Gastroesophageal sphincter (tissue), 3 donors: ENCODE results near the gene PFKFB4.

Experiments
- POLR2AphosphoS5 ChIP-seq: sonication (generic); formaldehyde crosslinking; IDR thresholded peaks from one replicate; pipeline ENCODE4 v1.6.1; 2017; ENCODE audit warnings: antibody characterized with exemption
- TF ChIP-seq, protein P1 (sequence below), 4 experiments: fragments of 200-600 bp in 2 of 4; fragments of 450-650 bp in 2 of 4; sonication (generic) in 1 of 4; IDR thresholded peaks; one replicate each; pipeline ENCODE4 v1.5.1; 2017 to 2019; ENCODE audit warnings: antibody characterized with exemption in 4 of 4, mild to moderate bottlenecking in 2 of 4, moderate library complexity in 2 of 4

GRCh38 chr3:48528048-48528447 lies 28.6 kb downstream of the PFKFB4 start:
- no peak for TF ChIP-seq POLR2AphosphoS5
- TF ChIP-seq, protein P1, sequence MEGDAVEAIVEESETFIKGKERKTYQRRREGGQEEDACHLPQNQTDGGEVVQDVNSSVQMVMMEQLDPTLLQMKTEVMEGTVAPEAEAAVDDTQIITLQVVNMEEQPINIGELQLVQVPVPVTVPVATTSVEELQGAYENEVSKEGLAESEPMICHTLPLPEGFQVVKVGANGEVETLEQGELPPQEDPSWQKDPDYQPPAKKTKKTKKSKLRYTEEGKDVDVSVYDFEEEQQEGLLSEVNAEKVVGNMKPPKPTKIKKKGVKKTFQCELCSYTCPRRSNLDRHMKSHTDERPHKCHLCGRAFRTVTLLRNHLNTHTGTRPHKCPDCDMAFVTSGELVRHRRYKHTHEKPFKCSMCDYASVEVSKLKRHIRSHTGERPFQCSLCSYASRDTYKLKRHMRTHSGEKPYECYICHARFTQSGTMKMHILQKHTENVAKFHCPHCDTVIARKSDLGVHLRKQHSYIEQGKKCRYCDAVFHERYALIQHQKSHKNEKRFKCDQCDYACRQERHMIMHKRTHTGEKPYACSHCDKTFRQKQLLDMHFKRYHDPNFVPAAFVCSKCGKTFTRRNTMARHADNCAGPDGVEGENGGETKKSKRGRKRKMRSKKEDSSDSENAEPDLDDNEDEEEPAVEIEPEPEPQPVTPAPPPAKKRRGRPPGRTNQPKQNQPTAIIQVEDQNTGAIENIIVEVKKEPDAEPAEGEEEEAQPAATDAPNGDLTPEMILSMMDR (IDR thresholded peaks at IDR 0.05) = no peak
